Kidney (tissue), 14 donors: ENCODE data around the gene GNPTAB. TPM values are rescaled to one million over a fixed set of nuclear protein-coding genes. Genes with fewer than 3 reads are reported as not detected.
"Not testable (repeated sequence)": the region's sequence is repeated elsewhere in the genome, so short reads cannot be mapped to it uniquely, and the experiment has no call there.

ENCODE experiments used
- DNase-seq, 5 donors: peaks; one replicate each; pipeline ENCODE4 v3.0.0-alpha.2; 2013 to 2020
- FAIRE-seq: peaks from 2 replicates; lab custom pipeline; 2012; peaks lifted over from hg19 to GRCh38; lab: Jason Lieb, UNC
- H3K27ac ChIP-seq, 2 donors: one replicate each; pipeline ENCODE4 v1.7.0; 2013; ENCODE audit warnings: low read depth in 2 of 2, low read length in 2 of 2, inconsistent platforms in 1 of 2
- H3K27me3 ChIP-seq: one replicate; pipeline ENCODE4 v1.7.1; 2013; ENCODE audit warnings: low read length, inconsistent platforms; ENCODE audit not compliant: control insufficient read depth, insufficient read depth
- H3K36me3 ChIP-seq, 3 donors: one replicate each; pipeline versions ENCODE4 v1.7.0 to v1.7.1; 2013; ENCODE audit warnings: low read length in 3 of 3, control low read depth in 1 of 3, inconsistent platforms in 1 of 3; ENCODE audit not compliant: insufficient read depth in 3 of 3, control insufficient read depth in 2 of 3
- H3K4me1 ChIP-seq, 3 donors: one replicate each; pipeline versions ENCODE4 v1.7.0 to v1.7.1; 2013; ENCODE audit warnings: low read length in 3 of 3, inconsistent platforms in 1 of 3, low read depth in 1 of 3; ENCODE audit not compliant: control insufficient read depth in 2 of 3, insufficient read depth in 2 of 3
- H3K4me3 ChIP-seq, 3 donors: one replicate each; pipeline versions ENCODE4 v1.7.0 to v1.8.1; 2013; ENCODE audit warnings: low read length in 3 of 3, control low read depth in 1 of 3, inconsistent platforms in 1 of 3
- H3K9ac ChIP-seq, 3 donors: one replicate each; pipeline versions ENCODE4 v1.7.0 to v1.7.1; 2013; ENCODE audit warnings: low read length in 3 of 3, control low read depth in 1 of 3, inconsistent platforms in 1 of 3
- H3K9me3 ChIP-seq, 3 donors: one replicate each; pipeline versions ENCODE4 v1.7.0 to v1.7.1; 2013; ENCODE audit warnings: low read length in 3 of 3, control low read depth in 1 of 3, inconsistent platforms in 1 of 3; ENCODE audit not compliant: control insufficient read depth in 2 of 3, insufficient read depth in 1 of 3
- intact Hi-C: fragments of 100-400 bp; cut with DNase I; formaldehyde crosslinking; loops from one replicate; pipeline ENCODE4 v1.11.1; 2022
- polyA plus RNA-seq: library from polyadenylated mRNA; stranded (reverse); fragments of 350-450 nt; fragmentation: Illumina TruSeq; extraction: RNeasy Lipid Tissue Mini Kit (QIAGEN cat#74804); gene quantifications from one replicate; pipeline ENCODE4 v1.2.3, GENCODE V29; 2014; ENCODE audit warnings: low read depth, low replicate concordance; ENCODE audit not compliant: insufficient read depth
- total RNA-seq: library from RNA; stranded (reverse); fragmentation: NEBNext Ultra II Directional; extraction: Animal tissue kit (Norgen Biotek cat#: 25700); gene quantifications from one replicate; pipeline ENCODE4 v1.2.1, GENCODE V29; 2021
- TF ChIP-seq, protein P1 (sequence below): IDR thresholded peaks from 3 replicates; pipeline ENCODE4 v1.5.1; 2012; ENCODE audit warnings: mild to moderate bottlenecking, moderate library complexity, borderline replicate concordance; ENCODE audit not compliant: insufficient read depth; ENCODE audit errors: extremely low read depth
- donor health status: control.
- donor health status: control.
- donor health status: control.
- donor health status: control.
- donor health status: control.
- donor health status: DM: yes; HTN: yes; CAD: no.
- donor health status: Normal renal cell carcinoma (clear cell type).

Gene GNPTAB
- total and polyA plus RNA-seq, 2 donors from 2014 or later: 17.8 to 46.0 TPM

DNA sequence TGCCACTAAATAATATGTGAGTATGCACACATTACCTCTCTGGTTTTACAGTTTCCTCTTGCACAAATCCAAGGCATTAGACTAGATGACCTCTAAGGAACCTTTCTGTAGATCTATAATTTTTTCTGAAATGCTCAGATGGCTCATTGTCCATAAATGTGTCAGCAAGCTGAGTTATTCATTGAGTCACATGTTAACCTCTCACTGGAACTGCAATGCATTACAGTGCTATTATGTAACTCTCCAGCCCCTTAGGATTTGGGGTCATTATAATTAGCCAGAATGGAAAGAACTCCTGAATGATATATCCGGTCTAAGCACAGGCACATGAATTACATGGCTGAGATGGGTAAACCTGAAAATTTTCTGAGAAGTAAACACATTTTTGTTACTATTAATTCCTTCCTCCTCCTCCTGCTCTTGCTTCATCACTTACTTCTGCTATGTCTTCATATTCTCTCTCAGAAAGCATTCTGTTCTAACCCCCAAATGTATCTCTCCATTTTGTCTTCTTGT lies 26.3 kb upstream of the GNPTAB start:
- TF ChIP-seq, protein P1, sequence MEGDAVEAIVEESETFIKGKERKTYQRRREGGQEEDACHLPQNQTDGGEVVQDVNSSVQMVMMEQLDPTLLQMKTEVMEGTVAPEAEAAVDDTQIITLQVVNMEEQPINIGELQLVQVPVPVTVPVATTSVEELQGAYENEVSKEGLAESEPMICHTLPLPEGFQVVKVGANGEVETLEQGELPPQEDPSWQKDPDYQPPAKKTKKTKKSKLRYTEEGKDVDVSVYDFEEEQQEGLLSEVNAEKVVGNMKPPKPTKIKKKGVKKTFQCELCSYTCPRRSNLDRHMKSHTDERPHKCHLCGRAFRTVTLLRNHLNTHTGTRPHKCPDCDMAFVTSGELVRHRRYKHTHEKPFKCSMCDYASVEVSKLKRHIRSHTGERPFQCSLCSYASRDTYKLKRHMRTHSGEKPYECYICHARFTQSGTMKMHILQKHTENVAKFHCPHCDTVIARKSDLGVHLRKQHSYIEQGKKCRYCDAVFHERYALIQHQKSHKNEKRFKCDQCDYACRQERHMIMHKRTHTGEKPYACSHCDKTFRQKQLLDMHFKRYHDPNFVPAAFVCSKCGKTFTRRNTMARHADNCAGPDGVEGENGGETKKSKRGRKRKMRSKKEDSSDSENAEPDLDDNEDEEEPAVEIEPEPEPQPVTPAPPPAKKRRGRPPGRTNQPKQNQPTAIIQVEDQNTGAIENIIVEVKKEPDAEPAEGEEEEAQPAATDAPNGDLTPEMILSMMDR: no peak
- Histone ChIP-seq H3K27me3 (no peaks in the 10 kb centered on the region), H3K9me3 (no peaks in the 10 kb centered on the region), H3K36me3 (no peaks in the 10 kb centered on the region), H3K4me3 (no peak overlapping the region), H3K27ac (peak overlapping the region; percentile 5 to 36), H3K9ac (no peak overlapping the region), H3K4me1 (peaks cover 0 to 11% (median 8%) of the 10 kb centered on the region in 3 donors)
- FAIRE-seq: no peak
- intact Hi-C loops: no loop called here
- DNase-seq: peak in 2 of 5 donors; percentile 55 to 72

DNA sequence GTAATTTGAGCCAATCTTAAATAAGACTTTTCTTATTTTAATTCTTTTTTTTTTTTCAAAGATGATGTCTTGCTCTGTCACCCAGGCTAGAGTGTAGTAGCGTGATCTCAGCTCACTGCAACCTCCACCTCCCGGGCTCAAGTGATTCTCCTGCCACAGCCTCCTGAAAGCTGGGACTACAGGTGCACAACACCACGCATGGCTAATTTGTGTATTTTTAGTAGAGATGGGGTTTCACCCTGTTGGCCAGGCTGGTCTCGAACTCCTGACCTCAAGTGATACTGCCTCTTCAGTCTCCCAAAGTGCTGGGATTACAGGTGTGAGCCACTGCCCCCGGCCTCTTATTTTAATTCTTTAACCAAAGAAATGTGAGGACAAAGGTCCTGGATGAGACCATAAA lies 25.9 kb upstream of the GNPTAB start:
- H3K9ac ChIP-seq, H3K4me3 ChIP-seq, H3K27ac ChIP-seq, H3K9me3 ChIP-seq, FAIRE-seq, DNase-seq, H3K36me3 ChIP-seq, intact Hi-C loops, H3K27me3 ChIP-seq: not testable (repeated sequence)
- peaks cover 0 to 11% (median 8%) of the 10 kb centered on the region in 3 donors for H3K4me1 ChIP-seq

DNA sequence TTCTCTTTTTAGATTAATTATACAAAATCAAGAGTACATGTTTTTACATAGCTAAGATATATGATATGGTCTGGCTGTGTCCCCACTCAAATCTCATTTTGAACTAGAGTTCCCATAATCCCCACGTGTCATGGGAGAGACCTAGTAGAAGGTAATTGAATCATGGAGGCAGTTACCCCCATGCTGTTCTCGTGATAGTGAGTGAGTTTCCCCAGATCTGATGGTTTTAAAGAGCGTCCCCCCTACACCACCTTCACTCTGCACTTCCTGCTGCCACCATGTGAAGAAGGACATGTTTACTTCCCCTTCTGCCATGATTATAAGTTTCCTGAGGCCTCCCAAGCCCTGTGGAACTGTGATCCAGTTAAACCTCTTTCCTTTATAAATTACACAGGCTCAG lies 25.2 kb upstream of the GNPTAB start:
- no peaks in the 10 kb centered on the region for H3K27me3 ChIP-seq
- H3K9ac ChIP-seq: no peak overlapping the region
- DNase-seq: no peak
- no peak overlapping the region for H3K27ac ChIP-seq
- H3K36me3 ChIP-seq: no peaks in the 10 kb centered on the region
- TF ChIP-seq, protein P1: no peak
- FAIRE-seq: no peak
- H3K9me3 ChIP-seq: no peaks in the 10 kb centered on the region
- intact Hi-C loops: no loop called here
- peaks cover 0 to 11% (median 8%) of the 10 kb centered on the region in 3 donors for H3K4me1 ChIP-seq
- no peak overlapping the region for H3K4me3 ChIP-seq

DNA sequence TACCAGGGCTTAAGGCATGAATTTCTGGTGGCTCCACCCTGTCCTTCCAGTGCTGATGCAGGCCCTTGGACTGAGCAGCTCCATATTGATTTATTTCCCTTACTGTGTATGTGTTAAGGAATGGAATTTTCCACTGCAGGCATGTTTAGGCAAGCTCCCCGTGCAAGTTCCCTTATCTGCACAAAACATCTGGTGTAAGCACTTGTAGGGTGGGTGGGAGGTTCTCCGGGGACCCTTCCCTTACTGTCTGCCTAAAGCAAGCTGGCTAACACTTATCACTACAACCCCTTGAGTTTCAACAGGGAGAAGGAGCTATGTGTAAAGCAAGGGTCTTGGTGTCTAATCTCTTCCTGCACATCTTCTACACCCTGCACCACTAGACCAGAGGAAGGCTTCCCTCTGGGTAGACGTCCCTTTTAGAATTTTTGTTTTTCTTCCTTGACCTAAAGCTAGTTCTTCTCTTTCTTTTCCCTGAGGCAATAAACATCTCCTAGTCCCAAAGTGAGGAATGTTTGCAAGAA lies 24.7 kb upstream of the GNPTAB start:
- intact Hi-C loops: no loop called here
- FAIRE-seq (no peak), DNase-seq (peak in 3 of 5 donors; percentile 21 to 74 (median 37))

More for the DNA sequence above, 24.7 kb upstream of the GNPTAB start:
- no peak overlapping the region for H3K27ac ChIP-seq
- H3K4me3 ChIP-seq: no peak overlapping the region
- TF ChIP-seq, protein P1: no peak
- H3K36me3 ChIP-seq: no peaks in the 10 kb centered on the region
- no peaks in the 10 kb centered on the region for H3K9me3 ChIP-seq
- H3K9ac ChIP-seq: no peak overlapping the region
- H3K27me3 ChIP-seq: no peaks in the 10 kb centered on the region
- H3K4me1 ChIP-seq: peaks cover 0 to 11% (median 8%) of the 10 kb centered on the region in 3 donors
